BE2C (cell line): ENCODE measurements around the gene EIF4H.
"Not testable (repeated sequence)": the region's sequence is repeated elsewhere in the genome, so short reads cannot be mapped to it uniquely, and the experiment has no call there.

Experiments used
- DNase-seq: peaks from one replicate; pipeline ENCODE4 v3.0.0-alpha.2; 2020
- H3K27me3 ChIP-seq: fragments of 250-450 bp; sonication (Bioruptor Pico); 2 replicates; pipeline ENCODE4 v1.5.1; 2020; ENCODE audit warnings: mild to moderate bottlenecking
- H3K36me3 ChIP-seq: fragments of 250-450 bp; sonication (Bioruptor Pico); 2 replicates; pipeline ENCODE4 v1.5.1; 2020; ENCODE audit warnings: mild to moderate bottlenecking
- H3K4me1 ChIP-seq: fragments of 250-450 bp; sonication (Bioruptor Pico); 2 replicates; pipeline ENCODE4 v1.5.1; 2020
- H3K4me3 ChIP-seq: 2 replicates; pipeline ENCODE4 v1.5.1; 2011; ENCODE audit warnings: low read depth, low read length
- H3K9me3 ChIP-seq: fragments of 250-450 bp; sonication (Bioruptor Pico); 2 replicates; pipeline ENCODE4 v1.5.1; 2020
- CTCF ChIP-seq: IDR thresholded peaks from 2 replicates; pipeline ENCODE4 v1.5.1; 2012; ENCODE audit warnings: mild to moderate bottlenecking, low read depth, low read length

EIF4H gene

GRCh38 chr7:74223711-74224510 is 49.8 kb downstream of the EIF4H start:
- TF ChIP-seq CTCF: no peak
- H3K27me3 ChIP-seq: no peaks in the 10 kb centered on the region
- no peak overlapping the region for H3K4me3 ChIP-seq
- no peaks in the 10 kb centered on the region for H3K4me1 ChIP-seq
- H3K9me3 ChIP-seq: no peaks in the 10 kb centered on the region
- H3K36me3 ChIP-seq: peaks cover 2% of the 10 kb centered on the region
- no peak for DNase-seq

- Histone ChIP-seq H3K36me3 (peaks cover 8% of the 10 kb centered on the region), H3K4me3 (no peak overlapping the region), H3K27me3 (no peaks in the 10 kb centered on the region), H3K4me1 (no peaks in the 10 kb centered on the region), H3K9me3 (no peaks in the 10 kb centered on the region)
- DNase-seq: no peak
- no peak for TF ChIP-seq CTCF
These were observed 50.3 kb downstream of the EIF4H start for GRCh38 chr7:74224511-74224832.

- not testable (repeated sequence) for H3K27me3 ChIP-seq, H3K4me1 ChIP-seq, H3K9me3 ChIP-seq, H3K36me3 ChIP-seq, H3K4me3 ChIP-seq, DNase-seq
These were observed 50.8 kb downstream of the EIF4H start for GRCh38 chr7:74224907-74225306.

- Histone ChIP-seq H3K9me3 (no peaks in the 10 kb centered on the region), H3K36me3 (peaks cover 12% of the 10 kb centered on the region), H3K27me3 (no peaks in the 10 kb centered on the region), H3K4me1 (no peaks in the 10 kb centered on the region), H3K4me3 (no peak overlapping the region)
- TF ChIP-seq CTCF: no peak
- DNase-seq: no peak
These were observed 51.2 kb downstream of the EIF4H start for GRCh38 chr7:74225400-74225799.

GRCh38 chr7:74226633-74227032 is 52.5 kb downstream of the EIF4H start:
- peaks cover 23% of the 10 kb centered on the region for H3K36me3 ChIP-seq
- no peaks in the 10 kb centered on the region for H3K27me3 ChIP-seq
- no peaks in the 10 kb centered on the region for H3K4me1 ChIP-seq
- no peak for TF ChIP-seq CTCF
- DNase-seq: no peak
- no peaks in the 10 kb centered on the region for H3K9me3 ChIP-seq
- no peak overlapping the region for H3K4me3 ChIP-seq

GRCh38 chr7:74228951-74229900 is 55.1 kb downstream of the EIF4H start:
- Histone ChIP-seq H3K36me3 (peaks cover 34% of the 10 kb centered on the region), H3K4me1 (no peaks in the 10 kb centered on the region), H3K9me3 (no peaks in the 10 kb centered on the region), H3K27me3 (no peaks in the 10 kb centered on the region), H3K4me3 (no peak overlapping the region)
- DNase-seq: no peak
- no peak for TF ChIP-seq CTCF
